Breast epithelium (tissue), 3 donors: ENCODE measurements around the gene TMEM91.

Experiments
- CTCF ChIP-seq, 3 donors: fragments of 450-650 bp; IDR thresholded peaks; one replicate each; pipeline ENCODE4 v1.5.1; 2016 to 2017; ENCODE audit warnings: antibody characterized with exemption in 3 of 3, mild to moderate bottlenecking in 3 of 3, moderate library complexity in 3 of 3
- POLR2A ChIP-seq: fragments of 450-650 bp; IDR thresholded peaks from one replicate; pipeline ENCODE4 v1.6.1; 2016; ENCODE audit warnings: antibody characterized with exemption, mild to moderate bottlenecking, moderate library complexity
- POLR2AphosphoS5 ChIP-seq, 3 donors: sonication (generic); formaldehyde crosslinking; IDR thresholded peaks; one replicate each; pipeline ENCODE4 v1.6.1; 2017; ENCODE audit warnings: antibody characterized with exemption in 3 of 3

- no peak for TF ChIP-seq CTCF (IDR thresholded peaks at IDR 0.05)
- no peak for TF ChIP-seq POLR2AphosphoS5 (IDR thresholded peaks at IDR 0.05)
- no peak for TF ChIP-seq POLR2A
These were observed 38.1 kb downstream of the TMEM91 start for GRCh38 chr19:41414461-41414860.
